Peyer's patch (tissue), 4 donors: ENCODE results near the gene F13A1.

Experiments used
- CTCF ChIP-seq, 6 experiments: fragments of 450-650 bp in 4 of 6; fragments of 200-600 bp in 2 of 6; sonication (generic) in 1 of 6; IDR thresholded peaks; one replicate each; pipeline ENCODE4 v1.5.1; 2017 to 2019; ENCODE audit warnings: antibody characterized with exemption in 6 of 6, mild to moderate bottlenecking in 3 of 6, moderate library complexity in 1 of 6
- POLR2A ChIP-seq, 2 donors: fragments of 450-650 bp; IDR thresholded peaks; one replicate each; pipeline ENCODE4 v1.5.1; 2017; ENCODE audit warnings: antibody characterized with exemption in 2 of 2, mild to moderate bottlenecking in 2 of 2, moderate library complexity in 2 of 2

- TF ChIP-seq CTCF (IDR thresholded peaks at IDR 0.05) (no peak), POLR2A (IDR thresholded peaks at IDR 0.05) (no peak)
Measured at GRCh38 chr6:6239598-6240581, 80.6 kb downstream of the F13A1 start.
